HG03378 (cell line): ENCODE results near the gene IL19.
"Not testable (repeated sequence)": the region's sequence is repeated elsewhere in the genome, so short reads cannot be mapped to it uniquely, and the experiment has no call there.

Source experiments
- ATAC-seq: cut with Tn5 transposase; IDR thresholded peaks from one replicate; pipeline ENCODE4 v1.9.1; 2021; ENCODE audit warnings: mild to moderate bottlenecking, moderate library complexity; ENCODE audit not compliant: unreplicated experiment

The IL19 gene

DNA sequence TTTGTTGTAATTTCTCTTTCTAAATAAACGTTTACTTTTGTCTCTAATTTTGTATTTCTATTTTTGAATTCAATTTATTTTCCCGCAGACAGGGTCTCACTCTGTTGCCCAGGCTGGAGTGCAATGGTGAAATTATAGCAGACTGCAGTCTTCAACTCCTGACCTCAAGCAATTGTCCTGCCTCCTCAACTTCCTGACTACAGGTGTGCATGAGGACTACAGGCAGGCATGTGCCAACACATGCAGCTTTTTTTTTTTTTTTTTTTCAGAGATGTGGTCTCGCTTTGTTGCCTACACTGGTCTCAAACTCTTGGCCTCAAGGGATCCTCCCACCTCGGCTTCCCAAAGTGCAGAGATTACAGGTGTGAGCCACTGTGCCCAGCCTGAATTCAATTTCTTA, 58.2 kb downstream of the IL19 start:
- no peak for ATAC-seq

DNA sequence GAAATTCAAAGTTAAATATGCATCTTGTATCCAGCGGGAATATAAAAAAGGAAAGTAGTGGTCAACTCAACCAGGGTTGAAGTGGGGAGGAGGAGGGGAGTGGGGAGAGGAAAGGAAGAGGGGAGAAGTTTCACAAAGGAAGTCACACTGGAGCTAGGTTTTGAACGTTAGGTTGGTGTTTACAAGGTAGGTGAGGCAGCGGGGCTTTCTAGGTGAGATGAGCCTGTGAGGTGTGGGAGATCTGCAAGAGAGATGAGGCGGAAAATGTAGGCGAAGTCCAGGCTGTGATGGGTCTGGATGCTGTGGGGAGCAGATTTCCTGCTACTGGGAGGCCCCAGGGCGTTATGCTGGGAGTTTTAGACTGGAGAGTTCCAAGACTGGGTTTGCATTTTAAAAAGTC, 58.7 kb downstream of the IL19 start:
- ATAC-seq, result no peak

DNA sequence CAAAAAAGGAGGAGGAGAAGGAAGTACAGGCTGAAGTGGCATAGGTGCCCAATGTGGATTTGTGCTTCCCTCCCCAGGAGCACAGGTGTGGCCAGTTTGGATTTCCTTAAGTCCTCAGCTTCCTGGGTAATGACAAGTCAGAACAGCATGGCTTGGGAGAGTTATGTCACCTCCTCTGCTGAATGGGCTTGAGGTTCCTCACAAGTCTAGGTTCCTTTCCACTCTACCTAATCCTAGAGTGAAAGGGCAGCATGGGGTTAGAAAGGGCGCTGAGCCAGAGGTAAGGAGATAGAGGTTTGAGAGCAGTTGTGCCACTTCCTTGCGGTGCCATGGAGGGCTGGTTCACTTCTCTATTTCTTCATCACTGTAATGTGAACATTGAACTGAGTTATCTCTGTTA, 59.3 kb downstream of the IL19 start:
- ATAC-seq, result no peak

DNA sequence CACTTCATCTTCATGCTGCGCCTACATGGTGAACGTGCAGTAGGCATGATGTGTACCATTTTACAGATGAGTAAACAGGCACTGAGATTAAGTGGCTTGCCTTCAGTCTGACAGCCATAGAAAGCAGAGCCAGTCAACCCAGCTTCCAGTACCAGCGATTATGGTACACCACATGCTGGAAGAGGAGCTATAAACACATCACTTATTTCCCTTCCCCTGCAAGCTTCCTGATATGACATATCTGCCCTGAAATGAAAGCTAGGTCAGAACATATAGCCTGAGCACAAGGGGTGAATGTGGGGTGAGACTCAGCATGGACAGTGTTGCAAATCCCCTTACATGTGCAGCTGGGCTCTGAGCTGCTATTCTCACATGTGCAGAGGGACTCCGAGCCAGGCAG, 61.1 kb downstream of the IL19 start:
- no peak for ATAC-seq

DNA sequence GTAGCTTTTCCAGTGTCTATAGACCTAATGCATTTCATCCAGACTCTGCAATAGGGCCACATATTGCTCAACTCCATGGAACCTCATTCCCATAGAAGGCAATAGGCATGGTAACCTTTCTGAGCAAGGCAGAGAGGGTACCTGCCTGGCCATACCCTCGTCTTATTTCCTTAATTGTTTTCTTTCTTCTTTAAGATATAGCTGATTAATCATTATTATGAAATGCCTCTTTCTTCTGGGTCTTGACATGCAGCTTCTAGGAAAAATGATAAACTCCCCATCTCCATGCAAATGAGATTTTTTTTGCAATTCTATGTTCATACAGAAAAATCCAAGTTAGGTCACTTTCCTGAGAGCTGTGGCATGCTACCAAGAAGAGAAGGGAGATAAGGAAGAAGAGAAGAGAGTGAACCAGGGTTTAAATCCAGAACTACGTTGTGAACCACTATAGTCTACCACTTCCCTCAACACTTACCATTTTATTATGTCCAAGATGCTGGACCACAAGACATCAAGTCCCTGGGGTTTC, 61.8 kb downstream of the IL19 start:
- no peak for ATAC-seq

DNA sequence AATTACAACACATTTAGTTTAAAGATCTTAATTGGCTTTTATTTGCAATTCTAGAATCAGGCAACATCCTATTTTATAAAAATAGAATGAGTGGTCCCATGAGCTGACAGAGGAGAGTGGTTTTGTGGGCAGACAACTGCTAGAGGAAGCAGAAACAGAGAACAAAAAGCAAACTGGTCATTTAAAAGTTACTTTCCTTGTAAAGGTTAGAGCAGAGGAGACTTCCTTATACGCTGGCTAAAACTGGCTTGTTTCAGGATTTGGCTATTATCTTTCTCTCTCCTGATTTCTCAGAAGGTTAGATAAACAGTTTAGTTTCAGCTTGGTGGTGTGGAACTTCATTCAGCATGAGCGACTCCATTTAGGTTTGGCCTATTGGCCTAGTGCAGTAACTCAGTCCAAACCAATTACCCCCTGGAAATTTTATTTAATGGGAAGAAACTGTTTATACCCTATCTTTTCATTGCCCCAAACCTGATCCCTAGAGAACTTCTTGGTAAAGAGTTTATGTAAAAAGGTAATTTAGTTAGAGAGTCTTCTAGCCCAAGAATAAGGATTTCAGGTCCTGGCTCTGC, 62.6 kb downstream of the IL19 start:
- ATAC-seq, result no peak

DNA sequence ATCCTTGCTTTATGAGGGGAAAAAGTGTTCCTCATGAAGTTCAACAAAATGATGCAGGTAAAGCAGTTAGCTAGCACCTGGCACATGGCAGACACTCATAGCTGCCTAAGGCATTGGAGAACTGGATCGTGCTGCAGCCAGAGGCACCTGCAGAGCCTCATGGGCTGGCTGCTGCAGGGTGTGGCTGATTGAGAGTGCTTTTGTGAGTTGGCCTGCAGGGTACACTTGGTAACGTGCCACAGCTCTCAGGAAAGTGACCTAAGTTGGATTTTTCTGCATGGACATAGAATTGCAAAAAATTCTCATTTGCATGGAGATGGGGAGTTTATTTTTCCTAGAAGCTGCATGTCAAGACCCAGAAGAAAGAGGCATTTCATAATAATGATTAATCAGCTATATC, 63.2 kb downstream of the IL19 start:
- no peak for ATAC-seq

DNA sequence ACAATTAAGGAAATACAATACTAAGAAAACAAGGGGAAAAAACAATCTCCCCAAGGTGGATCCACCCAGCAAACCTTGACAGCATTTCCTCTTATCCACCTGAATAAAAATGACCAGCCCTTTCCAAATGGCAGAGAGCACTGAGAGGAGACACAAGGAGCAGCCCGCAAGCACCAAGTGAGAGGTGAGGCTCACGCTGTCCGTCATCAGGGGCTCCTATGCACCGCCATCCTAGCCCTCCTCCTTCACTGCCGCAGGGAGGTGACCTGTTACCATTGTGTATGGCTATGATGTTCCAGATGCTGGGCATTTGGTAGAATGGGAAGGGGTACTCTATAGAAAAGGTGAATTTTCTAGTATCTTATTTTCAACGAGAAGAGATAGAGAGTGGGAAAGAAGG, 63.6 kb downstream of the IL19 start:
- ATAC-seq, result no peak

DNA sequence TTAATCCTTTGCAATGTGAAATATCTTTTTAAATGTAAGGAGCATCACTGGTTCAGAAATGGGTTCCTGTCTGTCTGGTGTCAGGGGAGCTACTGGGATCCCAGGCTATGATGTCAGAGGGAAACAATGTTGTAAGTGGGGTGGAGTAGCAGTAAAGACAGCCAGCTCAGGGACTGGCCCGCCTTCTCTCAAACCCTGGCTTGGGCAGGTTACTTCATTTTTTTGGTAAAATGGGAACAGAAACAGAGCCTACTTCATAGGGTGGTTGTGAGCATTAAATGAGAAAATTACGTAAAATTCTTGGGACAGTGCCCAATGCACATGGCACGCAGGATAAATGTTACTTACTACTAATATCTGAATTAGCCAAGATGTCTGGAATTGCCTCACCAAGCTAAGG, 64.1 kb downstream of the IL19 start:
- ATAC-seq, result no peak

DNA sequence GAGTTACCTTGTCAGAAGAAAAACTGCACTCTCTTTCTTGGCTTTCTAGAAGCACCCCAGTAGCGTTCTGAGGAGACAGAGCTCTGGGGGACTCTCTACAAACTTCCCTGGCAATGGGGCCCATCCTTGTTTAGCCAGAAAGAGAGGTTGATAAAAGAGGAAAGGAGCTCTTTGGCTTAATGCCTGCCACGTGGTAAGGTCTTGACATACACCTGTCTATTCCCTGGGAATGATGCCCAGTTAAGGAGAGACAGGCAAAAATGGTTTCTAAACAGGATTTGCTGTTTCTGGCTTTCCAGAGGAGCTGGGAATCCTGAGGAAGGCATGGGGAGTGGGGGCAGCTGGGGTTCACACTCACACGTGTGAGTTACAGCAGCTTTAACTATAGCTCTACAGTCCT, 64.6 kb downstream of the IL19 start:
- ATAC-seq, result no peak

DNA sequence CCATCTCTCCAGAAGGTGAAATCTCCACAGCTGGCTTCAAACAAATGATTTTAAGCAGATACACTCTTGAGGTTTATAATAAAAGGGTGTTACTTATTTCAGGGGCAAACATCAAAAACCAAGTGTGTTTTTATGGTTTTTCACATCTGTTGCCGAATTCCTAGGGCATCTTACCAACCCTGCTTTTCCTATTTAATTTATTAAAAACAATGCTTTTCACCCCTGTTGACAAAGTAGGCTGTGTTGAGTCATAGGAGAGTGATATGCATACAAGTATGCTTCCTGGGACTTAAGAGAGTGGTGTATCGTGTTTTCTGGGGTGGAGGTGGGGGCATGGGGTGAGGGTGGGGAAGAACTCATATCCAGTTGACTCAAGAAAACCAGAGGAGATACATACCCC, 65.5 kb downstream of the IL19 start:
- no peak for ATAC-seq

DNA sequence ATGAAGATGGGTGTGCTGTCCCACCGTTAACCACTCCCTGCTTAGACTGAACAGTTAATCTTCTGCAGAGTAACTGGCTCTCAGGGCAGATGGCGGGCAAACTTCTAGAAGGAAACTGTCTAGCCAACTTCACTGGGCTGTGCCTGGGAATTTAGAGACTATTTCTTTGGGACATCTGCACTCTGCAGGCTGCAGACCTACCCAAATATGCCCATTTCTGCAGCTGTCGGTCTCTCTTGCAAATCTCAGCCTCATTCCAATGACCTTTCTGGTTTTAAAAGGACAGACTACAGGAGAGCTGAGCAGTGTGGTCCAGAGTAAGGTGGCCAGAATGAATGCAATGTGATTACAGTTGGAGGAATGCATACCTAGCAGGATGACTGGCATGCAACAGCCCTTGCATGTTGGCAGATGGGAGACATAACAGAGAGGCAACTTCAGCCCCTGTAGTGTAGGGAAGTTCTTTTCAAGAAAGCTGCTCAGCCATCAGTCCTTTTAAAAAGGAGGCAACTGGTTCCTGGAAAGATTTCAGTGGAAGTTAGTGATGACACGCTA, 68.5 kb downstream of the IL19 start:
- no peak for ATAC-seq

DNA sequence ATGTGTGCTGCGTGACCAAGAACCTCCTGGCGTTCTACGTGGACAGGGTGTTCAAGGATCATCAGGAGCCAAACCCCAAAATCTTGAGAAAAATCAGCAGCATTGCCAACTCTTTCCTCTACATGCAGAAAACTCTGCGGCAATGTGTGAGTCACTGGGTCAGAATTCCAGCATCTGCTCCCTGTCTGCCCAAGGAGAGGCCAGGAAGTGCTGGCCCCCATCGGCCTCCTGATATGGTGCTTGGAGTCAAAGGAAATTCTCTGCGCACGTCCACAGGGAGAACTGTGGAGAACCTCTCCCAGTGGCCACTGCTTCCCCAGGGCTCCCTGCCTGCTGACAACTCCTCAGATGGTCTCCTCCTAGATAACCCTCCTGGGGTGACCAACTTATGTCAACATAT, 69.3 kb downstream of the IL19 start:
- no peak for ATAC-seq

DNA sequence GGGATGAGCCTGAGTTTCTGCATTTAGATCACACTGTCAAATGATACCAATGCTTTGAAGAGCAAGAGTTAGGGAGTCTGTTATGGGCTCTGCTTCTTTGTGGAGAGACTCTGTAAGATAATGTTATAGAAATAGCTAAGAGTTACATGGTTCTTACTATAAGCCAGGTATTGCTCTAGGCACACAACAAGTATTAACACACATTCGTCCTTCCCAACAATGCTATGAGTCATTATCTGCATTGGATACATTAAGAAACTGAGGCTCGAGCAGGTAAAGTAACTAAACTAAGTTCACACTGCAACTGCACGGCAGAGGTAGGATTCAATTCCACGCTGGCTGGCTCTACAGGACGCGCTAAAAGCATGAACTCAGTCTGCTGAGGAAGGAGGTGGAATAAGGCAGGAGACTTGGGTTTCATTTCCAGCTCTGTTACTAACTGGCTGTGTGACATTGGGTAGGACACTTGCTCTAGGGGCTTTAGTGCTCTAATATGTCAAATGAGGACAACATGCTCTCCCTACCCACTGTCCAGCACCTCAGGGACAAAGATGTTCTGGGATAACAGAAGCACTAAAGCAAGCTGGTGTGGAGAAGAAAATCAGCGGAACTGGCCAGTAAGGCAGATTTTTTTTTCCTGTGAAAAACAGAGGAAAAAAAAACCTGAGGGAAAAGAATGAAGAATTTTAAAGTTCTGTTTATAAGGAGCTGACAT, 71.2 kb downstream of the IL19 start:
- ATAC-seq, result no peak

DNA sequence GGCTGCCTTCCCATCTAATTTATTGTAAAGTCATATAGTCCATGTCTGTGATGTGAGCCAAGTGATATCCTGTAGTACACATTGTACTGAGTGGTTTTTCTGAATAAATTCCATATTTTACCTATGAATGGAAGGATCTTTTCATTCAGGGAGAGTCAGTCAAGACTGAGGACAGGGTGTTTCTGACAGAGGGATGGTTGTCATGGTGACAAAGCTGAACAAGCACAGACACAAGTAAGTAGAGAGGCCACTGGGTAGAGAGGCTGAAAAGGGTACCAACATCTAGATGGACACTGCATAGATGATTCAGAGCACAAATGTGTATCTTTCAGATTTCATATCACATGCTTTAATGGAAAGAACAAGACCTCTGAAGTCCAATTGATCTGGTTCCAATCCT, 72.3 kb downstream of the IL19 start:
- ATAC-seq, result no peak

DNA sequence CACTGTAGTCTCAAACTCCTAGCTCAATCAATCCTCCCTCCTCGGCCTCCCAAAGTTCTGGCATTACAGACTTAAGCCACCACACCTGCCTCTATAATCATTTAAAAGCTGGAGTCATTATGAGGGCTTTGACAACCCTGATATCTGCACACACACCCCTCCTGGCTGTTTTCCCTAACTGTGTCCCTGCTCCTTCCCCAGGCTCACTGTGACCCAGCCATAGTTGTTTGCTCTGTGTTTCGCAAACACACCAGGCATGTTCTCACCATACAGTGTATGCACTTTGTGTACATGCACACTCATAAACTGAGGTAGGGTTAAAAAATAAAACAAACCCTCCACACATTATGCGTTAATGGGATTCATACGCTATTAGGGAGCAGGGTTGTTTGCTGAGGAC, 73.1 kb downstream of the IL19 start:
- no peak for ATAC-seq

DNA sequence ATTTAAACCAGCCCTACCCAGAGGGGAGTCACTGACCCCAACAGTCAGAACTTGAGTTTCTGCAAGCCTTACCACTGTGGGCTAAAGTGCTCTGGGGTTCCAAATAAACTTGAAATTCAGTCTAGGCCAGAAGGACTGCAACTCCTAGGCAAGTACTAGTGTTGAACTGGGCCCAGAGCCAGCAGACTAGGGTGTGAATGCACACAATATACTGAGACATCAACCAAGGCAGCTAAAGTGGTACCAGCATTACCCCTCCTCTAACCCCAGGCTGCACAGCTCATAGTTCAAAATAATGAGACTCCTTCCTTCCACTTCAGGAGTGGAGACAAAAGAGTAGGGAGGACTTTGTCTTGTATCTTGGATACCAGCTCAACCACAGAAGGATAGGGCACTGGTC, 75.9 kb downstream of the IL19 start:
- ATAC-seq, result no peak

DNA sequence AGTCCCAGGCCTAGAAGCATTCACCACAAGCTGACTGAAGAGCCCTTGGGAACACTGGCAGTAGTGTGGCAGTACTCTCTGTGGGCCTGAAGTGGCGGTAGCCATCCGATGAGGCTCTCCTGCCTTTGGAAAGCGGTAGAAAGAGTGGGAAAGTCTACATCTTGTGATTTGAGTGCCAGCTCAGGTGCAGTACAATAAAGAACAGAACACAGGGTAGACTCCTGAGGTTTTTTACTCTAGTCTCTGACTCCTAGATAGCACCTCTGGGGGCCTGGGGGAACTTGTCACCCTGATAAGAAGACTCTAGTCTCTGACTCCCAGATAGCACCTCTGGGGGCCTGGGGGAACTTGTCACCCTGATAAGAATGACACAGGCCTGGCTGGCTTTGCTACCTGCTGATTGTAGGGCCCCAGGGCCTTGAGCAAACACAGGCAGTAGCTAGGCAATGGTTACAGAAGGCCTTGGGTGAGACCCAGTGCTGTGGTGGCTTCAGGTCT, 76.8 kb downstream of the IL19 start:
- no peak for ATAC-seq

DNA sequence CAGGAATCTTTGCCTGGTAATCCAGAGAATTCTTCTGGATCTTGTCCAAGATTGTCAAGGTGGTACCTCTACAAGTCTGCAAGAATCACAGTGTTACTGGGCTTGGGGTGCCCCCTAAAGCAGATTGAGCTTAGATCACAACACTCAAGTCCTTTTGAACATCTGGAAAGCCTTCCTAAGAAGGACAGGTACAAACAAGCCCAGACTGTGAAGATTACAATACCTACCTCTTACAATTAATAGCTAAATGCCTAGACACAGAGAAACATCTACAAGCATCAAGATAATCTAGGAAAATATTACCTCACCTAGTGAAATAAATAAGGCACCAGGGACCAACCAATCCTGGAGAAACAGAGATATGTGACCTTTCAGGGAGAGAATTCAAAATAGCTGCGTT, 77.4 kb downstream of the IL19 start:
- no peak for ATAC-seq

DNA sequence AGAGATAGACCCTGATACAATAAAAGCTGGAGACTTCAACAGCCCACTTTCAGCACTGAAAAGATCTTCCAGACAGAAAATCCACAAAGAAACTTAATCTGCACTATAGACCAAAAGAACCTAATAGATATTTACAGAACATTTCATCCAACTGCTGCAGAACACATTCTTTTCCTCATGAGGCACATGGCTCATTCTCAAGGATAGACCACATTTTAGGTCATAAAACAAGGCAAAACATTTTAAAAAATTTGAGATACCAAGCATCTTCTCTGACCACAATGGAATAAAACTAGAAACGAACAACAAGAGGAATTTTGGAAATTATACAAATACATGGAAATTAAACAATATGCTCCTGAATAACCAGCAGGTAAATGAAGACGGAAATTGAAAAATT, 79.8 kb downstream of the IL19 start:
- ATAC-seq, result no peak

DNA sequence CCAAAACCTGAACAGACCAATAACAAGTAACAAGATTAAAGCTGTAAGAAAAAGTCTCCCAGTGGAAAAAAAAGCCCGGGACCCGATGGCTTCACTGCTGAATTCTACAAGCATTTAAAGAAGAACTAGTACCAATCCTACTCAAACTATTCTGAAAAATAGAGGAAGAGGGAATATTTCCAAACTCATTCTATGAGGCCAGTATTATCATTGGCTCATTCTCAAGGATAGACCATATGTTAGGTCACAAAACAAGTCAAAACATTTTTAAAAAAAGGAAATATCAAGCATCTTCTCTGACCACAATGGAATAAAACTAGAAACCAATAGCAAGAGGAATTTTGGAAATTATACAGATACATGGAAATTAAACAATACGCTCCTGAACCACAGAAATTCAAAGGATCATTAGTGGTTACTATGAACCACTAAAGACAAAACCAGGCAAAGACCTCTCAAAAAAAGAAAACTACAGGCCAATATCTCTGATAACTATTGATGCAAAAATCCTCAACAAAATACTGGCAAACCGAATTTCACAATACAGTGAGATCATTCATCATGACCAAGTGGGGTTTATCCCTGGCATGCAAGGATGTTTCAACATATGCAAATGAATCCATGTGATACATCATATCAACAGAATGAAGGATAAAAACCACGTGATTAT, 80.9 kb downstream of the IL19 start:
- no peak for ATAC-seq

DNA sequence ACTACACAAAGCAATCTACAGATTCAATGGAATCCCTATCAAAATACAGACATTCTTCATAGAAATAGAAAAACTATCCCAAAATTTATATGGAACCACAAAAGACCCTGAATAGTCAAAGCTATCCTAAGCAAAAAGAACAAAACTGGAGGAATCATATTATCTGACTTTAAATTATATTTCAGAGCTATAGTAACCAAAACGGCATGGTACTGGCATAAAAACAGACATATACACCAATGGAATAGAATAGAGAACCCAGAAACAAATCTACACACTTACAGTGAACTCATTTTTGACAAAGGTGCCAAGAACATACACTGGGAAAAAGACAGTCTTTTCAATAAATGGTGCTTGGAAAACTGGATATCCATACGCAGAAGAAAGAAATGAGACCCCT, 82.1 kb downstream of the IL19 start:
- ATAC-seq, result not testable (repeated sequence)
